Heart left ventricle (tissue), 13 donors: ENCODE results near the gene SPATA3.

ENCODE experiments used
- CTCF ChIP-seq, 12 donors: fragments of 200-600 bp; sonication (generic) in 4 of 12; IDR thresholded peaks; one replicate each; pipeline versions ENCODE4 v1.5.0 to v1.8.0; 2018 to 2022; ENCODE audit warnings: antibody characterized with exemption in 12 of 12, mild to moderate bottlenecking in 5 of 12
- POLR2A ChIP-seq, 2 donors: fragments of 450-650 bp; IDR thresholded peaks; one replicate each; pipeline ENCODE4 v1.6.1; 2017; ENCODE audit warnings: antibody characterized with exemption in 2 of 2, mild to moderate bottlenecking in 2 of 2, moderate library complexity in 2 of 2
- donor health status: ischemic (EF 13 %, LVEDD 7.1; RV severe dilation, severe dysfunction).
- donor health status: DM: no; HTN: yes; CAD: no.
- donor health status: DM: no; HTN: no; CAD: no.
- donor health status: ischemic (EF 25% LVEDD 6.9; RV normal size, moderate dysfunction).
- donor health status: ischemic (EF 25% LVEDD 5.7; RV mildly dilated, moderate dysfunction).
- donor health status: ischemic (EF 35%, LVEDD 5.7; RV mildly dilated, moderate dysfunction).
- donor health status: nonischemic (EF 11% LVEDD 7.7; RV severe dilation, severe dysfunction).
- donor health status: DM: yes; HTN: yes; CAD: no.
- donor health status: PGD.
- donor health status: ischemic (EF 29% LVEDD 5.4; RV normal size, mild dysfunction).
- donor health status: nonischemic (EF 23%, LVEDD 6.1; RV moderate dilation, normal function).

GRCh38 chr2:230989731-230990130, 6.2 kb upstream of the SPATA3 start:
- no peak for TF ChIP-seq CTCF (IDR thresholded peaks at IDR 0.05)
- no peak for TF ChIP-seq POLR2A (IDR thresholded peaks at IDR 0.05)
